ENCODE data around the gene AFF4.
"Not testable (repeated sequence)": the region's sequence is repeated elsewhere in the genome, so short reads cannot be mapped to it uniquely, and the experiment has no call there.

AFF4 gene

GRCh38 chr5:132883261-132883834 is 80.1 kb downstream of the AFF4 start:
- no peak for DNase-seq

- DNase-seq: no peak
Observed at GRCh38 chr5:132877938-132878337, 85.5 kb downstream of the AFF4 start.

DNA sequence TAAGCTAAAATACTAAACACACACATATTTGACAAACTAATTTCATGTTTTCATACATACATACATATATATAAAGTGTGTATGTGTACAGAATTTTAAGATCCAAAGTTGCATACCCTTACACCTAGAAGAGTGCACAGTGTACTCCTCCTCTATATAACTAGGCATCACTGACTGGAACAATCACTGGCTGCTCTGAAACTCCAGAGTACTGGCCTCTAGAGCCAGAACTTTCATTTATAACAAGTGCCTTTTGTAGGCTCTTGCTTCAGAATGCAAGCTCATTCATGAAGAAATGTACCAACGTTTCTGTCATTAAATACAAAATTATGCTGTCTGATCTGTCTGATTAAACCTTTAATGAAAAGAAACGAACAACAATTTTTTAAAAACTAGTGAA is 86.0 kb downstream of the AFF4 start:
- DNase-seq: no peak

GRCh38 chr5:132876020-132876759 is 87.2 kb downstream of the AFF4 start:
- no peak for DNase-seq

- DNase-seq: no peak
Observed at GRCh38 chr5:132873930-132874271, 89.5 kb downstream of the AFF4 start.

- DNase-seq: no peak
Observed at GRCh38 chr5:132873119-132873929, 90.1 kb downstream of the AFF4 start, which contains the start of gene LEAP2. Gene LEAP2 (plus strand): TSS chr5:132873668. CDS start chr5:132873695, 27 bp downstream.

GRCh38 chr5:132872788-132873118 is 90.7 kb downstream of the AFF4 start:
- no peak for DNase-seq

- DNase-seq: no peak
Observed at GRCh38 chr5:132871459-132872284, 91.8 kb downstream of the AFF4 start.

GRCh38 chr5:132870801-132871200 is 92.6 kb downstream of the AFF4 start:
- no peak for DNase-seq

- DNase-seq: no peak
Observed at GRCh38 chr5:132868754-132869153, 94.7 kb downstream of the AFF4 start.

GRCh38 chr5:132867046-132867451 is 96.4 kb downstream of the AFF4 start:
- DNase-seq: no peak

DNA sequence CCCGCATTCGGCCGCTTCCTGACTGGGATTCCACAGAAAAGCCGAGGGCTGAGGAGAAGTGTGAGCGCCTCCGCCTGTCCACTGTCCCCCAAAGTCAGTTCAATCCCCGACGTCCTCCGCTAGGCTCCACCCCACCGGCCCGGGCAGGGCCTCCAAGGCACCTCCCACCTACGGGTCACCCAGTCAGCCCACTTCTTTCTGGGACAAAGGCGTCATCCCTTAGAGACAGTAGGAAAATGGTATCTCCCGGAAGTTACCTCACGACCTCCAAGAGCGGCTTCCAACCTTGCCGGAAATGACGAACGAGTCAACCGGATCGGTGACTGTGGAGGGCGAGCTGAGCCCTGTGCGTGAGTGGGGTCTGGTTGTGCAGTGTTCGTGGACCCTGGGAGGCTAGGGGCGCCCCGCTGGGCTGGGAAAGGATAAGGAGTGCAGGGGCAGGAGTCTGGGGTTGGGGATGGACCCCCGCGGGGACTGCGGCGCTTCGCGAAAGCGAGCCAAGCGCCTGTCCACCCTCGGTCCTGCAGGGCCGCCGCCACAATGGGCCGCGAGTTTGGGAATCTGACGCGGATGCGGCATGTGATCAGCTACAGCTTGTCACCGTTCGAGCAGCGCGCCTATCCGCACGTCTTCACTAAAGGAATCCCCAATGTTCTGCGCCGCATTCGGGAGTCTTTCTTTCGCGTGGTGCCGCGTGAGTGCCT is 96.9 kb downstream of the AFF4 start, which contains the start of the genes GDF9 and UQCRQ:
GDF9 (minus strand) TSS at position 128 of the 704 bp plus-strand sequence. CDS start 1,936 bp downstream, outside the sequence.
UQCRQ (plus strand) TSS at position 301 of the 704 bp plus-strand sequence; CDS start at position 541, 240 bp downstream.
- peak; percentile 92 for DNase-seq

- no peak for DNase-seq
Observed at GRCh38 chr5:132865668-132866341, 97.6 kb downstream of the AFF4 start.

- no peak for DNase-seq
Observed at GRCh38 chr5:132860742-132861141, 102.7 kb downstream of the AFF4 start.

GRCh38 chr5:132859889-132860437 is 103.5 kb downstream of the AFF4 start:
- no peak for DNase-seq

DNA sequence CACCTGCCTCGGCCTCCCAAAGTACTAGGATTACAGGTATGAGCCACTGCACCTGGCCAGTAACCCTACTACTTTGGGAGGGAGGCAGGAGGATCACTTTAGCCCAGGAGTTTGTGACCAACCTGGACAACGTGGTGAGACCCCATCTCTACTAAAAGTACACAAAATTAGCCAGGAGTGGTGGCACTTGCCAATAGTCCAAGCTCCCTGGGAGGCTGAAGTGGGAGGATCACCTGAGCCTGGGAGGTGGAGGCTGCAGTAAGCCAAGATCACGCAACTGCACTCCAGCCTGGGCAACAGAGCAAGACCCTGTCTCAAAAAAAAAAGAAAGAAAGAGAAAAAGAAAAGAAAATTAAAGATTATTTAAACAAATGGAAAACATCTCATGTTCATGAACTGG is 107.4 kb downstream of the AFF4 start:
- no peak for DNase-seq

- not testable (repeated sequence) for DNase-seq
Observed at GRCh38 chr5:132854992-132855391, 108.4 kb downstream of the AFF4 start.

- DNase-seq: no peak
Observed at GRCh38 chr5:132854301-132854700, 109.1 kb downstream of the AFF4 start.

DNA sequence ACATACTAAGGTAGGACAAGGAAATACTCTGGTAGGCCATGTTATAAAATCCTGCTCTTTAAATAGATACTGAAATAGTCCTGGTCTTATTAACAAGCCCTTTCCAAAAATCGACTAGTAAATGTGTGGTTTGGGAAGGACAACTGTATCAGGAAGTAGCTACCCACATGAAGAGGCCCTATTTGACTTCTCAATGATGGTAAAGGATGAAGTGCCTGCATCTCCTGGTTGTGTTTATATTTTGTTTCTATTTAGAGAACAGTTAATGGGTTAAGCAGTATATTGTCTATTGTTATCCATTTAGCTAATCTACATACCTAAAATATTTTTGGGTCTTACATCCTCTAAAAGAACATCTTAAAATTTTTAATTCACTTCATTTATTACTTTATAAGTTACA is 109.6 kb downstream of the AFF4 start:
- no peak for DNase-seq

GRCh38 chr5:132853323-132853722 is 110.1 kb downstream of the AFF4 start:
- no peak for DNase-seq

DNA sequence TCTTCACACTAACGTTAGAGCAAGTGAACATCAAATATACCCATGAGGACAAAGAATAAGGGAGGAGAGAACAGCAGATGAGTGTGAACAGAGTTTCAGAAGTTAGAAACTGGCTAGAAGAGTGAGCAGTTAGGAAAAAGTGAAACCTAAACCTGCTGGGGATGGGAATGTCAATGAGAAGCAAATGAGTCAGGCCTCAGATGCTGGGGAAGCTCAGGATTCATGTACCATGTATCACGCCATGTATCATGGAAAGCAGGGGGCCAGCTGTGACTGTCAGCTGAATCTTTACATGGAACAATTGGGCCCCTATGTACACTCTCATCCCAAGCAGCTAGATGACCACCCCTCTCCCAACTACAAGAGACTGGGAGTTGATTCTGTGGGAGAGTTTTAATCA is 113.4 kb downstream of the AFF4 start:
- no peak for DNase-seq
